Stimulated activated naive CD8-positive, alpha-beta T cell treated with anti-CD3 and anti-CD28 coated beads, Interleukin-15, amount 100 ng/mL, for 72 hours (primary cell): Measurements from ENCODE around the gene ACSS1.

Source experiments
- ATAC-seq: fragments of 150-1000 bp; cut with Tn5 transposase; 2 replicates; pipeline ENCODE4 v1.10.0; 2021; ENCODE audit warnings: mild to moderate bottlenecking, moderate library complexity
- DNase-seq, 2 donors: peaks; one replicate each; pipeline ENCODE4 v3.0.0; 2021 to 2022
- H3K27ac Mint-ChIP-seq, 2 donors: one replicate each; pipeline ENCODE4 v1.8.0; 2022; ENCODE audit warnings: mild to moderate bottlenecking in 2 of 2, mixed read lengths in 2 of 2, moderate library complexity in 2 of 2
- H3K27me3 Mint-ChIP-seq: one replicate; pipeline ENCODE4 v1.8.0; 2022; ENCODE audit warnings: mixed read lengths
- H3K4me1 Mint-ChIP-seq: one replicate; pipeline ENCODE4 v1.8.0; 2022; ENCODE audit warnings: mild to moderate bottlenecking, mixed read lengths
- H3K4me3 Mint-ChIP-seq, 2 donors: one replicate each; pipeline ENCODE4 v1.8.0; 2022; ENCODE audit warnings: mild to moderate bottlenecking in 2 of 2, mixed read lengths in 2 of 2, moderate library complexity in 1 of 2
- H3K9me3 Mint-ChIP-seq, 2 donors: one replicate each; pipeline ENCODE4 v1.8.0; 2022; ENCODE audit warnings: mixed read lengths in 2 of 2

Gene ACSS1

GRCh38 chr20:25036331-25036936 is 21.5 kb downstream of the ACSS1 start:
- Mint-ChIP-seq H3K27me3 (no peaks in the 10 kb centered on the region), H3K9me3 (no peaks in the 10 kb centered on the region), H3K4me3 (peak overlapping the region; percentile 63 to 74), H3K4me1 (peaks cover 67% of the 10 kb centered on the region), H3K27ac (peak overlapping the region in 1 of 2 donors; percentile 85)
- no peak for ATAC-seq
- DNase-seq = no peak

GRCh38 chr20:25035921-25036320 is 22.0 kb downstream of the ACSS1 start:
- Mint-ChIP-seq H3K27me3 (no peaks in the 10 kb centered on the region), H3K27ac (peak overlapping the region; percentile 9 to 85), H3K4me3 (peak overlapping the region; percentile 63 to 74), H3K4me1 (peaks cover 64% of the 10 kb centered on the region), H3K9me3 (no peaks in the 10 kb centered on the region)
- DNase-seq = peak in 1 of 2 donors; percentile 21
- ATAC-seq = peak; percentile 75

GRCh38 chr20:25033924-25034300 is 24.0 kb downstream of the ACSS1 start:
- no peaks in the 10 kb centered on the region for H3K9me3 Mint-ChIP-seq
- DNase-seq (no peak), ATAC-seq (no peak)
- no peaks in the 10 kb centered on the region for H3K27me3 Mint-ChIP-seq
- H3K4me3 Mint-ChIP-seq = no peak overlapping the region
- H3K4me1 Mint-ChIP-seq = peaks cover 49% of the 10 kb centered on the region
- H3K27ac Mint-ChIP-seq = no peak overlapping the region

- Mint-ChIP-seq H3K4me3 (no peak overlapping the region), H3K27ac (no peak overlapping the region), H3K9me3 (no peaks in the 10 kb centered on the region), H3K4me1 (peaks cover 44% of the 10 kb centered on the region), H3K27me3 (no peaks in the 10 kb centered on the region)
- ATAC-seq (no peak), DNase-seq (no peak)
These were observed 24.5 kb downstream of the ACSS1 start for GRCh38 chr20:25033265-25033923.

GRCh38 chr20:25032478-25033264 is 25.3 kb downstream of the ACSS1 start:
- Mint-ChIP-seq H3K4me1 (peaks cover 37% of the 10 kb centered on the region), H3K9me3 (no peaks in the 10 kb centered on the region), H3K27me3 (no peaks in the 10 kb centered on the region), H3K4me3 (no peak overlapping the region), H3K27ac (no peak overlapping the region)
- DNase-seq = no peak
- no peak for ATAC-seq

- no peaks in the 10 kb centered on the region for H3K27me3 Mint-ChIP-seq
- no peak overlapping the region for H3K27ac Mint-ChIP-seq
- no peaks in the 10 kb centered on the region for H3K9me3 Mint-ChIP-seq
- DNase-seq (no peak), ATAC-seq (no peak)
- peaks cover 37% of the 10 kb centered on the region for H3K4me1 Mint-ChIP-seq
- H3K4me3 Mint-ChIP-seq = no peak overlapping the region
These were observed 25.9 kb downstream of the ACSS1 start for GRCh38 chr20:25032065-25032477.

- Mint-ChIP-seq H3K4me3 (no peak overlapping the region), H3K27me3 (no peaks in the 10 kb centered on the region), H3K4me1 (peaks cover 29% of the 10 kb centered on the region), H3K27ac (peak overlapping the region in 1 of 2 donors; percentile 27), H3K9me3 (no peaks in the 10 kb centered on the region)
- ATAC-seq = no peak
- no peak for DNase-seq
These were observed 26.7 kb downstream of the ACSS1 start for GRCh38 chr20:25031241-25031640.

- H3K27ac Mint-ChIP-seq = no peak overlapping the region
- ATAC-seq (no peak), DNase-seq (no peak)
- H3K27me3 Mint-ChIP-seq = no peaks in the 10 kb centered on the region
- H3K4me1 Mint-ChIP-seq = peaks cover 24% of the 10 kb centered on the region
- no peak overlapping the region for H3K4me3 Mint-ChIP-seq
- no peaks in the 10 kb centered on the region for H3K9me3 Mint-ChIP-seq
These were observed 27.2 kb downstream of the ACSS1 start for GRCh38 chr20:25030649-25031207.

- ATAC-seq (no peak), DNase-seq (no peak)
- Mint-ChIP-seq H3K27ac (no peak overlapping the region), H3K4me1 (peaks cover 20% of the 10 kb centered on the region), H3K4me3 (no peak overlapping the region), H3K27me3 (no peaks in the 10 kb centered on the region), H3K9me3 (no peaks in the 10 kb centered on the region)
These were observed 27.8 kb downstream of the ACSS1 start for GRCh38 chr20:25030007-25030648.

- H3K4me1 Mint-ChIP-seq = peaks cover 16% of the 10 kb centered on the region
These were observed 31.8 kb downstream of the ACSS1 start for GRCh38 chr20:25025986-25026605.

GRCh38 chr20:25025091-25025861 is 32.7 kb downstream of the ACSS1 start:
- Mint-ChIP-seq H3K27ac (peak overlapping the region; percentile 68 to 78), H3K9me3 (no peaks in the 10 kb centered on the region), H3K4me1 (peaks cover 16% of the 10 kb centered on the region), H3K4me3 (no peak overlapping the region), H3K27me3 (no peaks in the 10 kb centered on the region)
- DNase-seq = no peak
- ATAC-seq = no peak

More at GRCh38 chr20:25025986-25026605, 31.8 kb downstream of the ACSS1 start:
- H3K9me3 Mint-ChIP-seq = no peaks in the 10 kb centered on the region
- ATAC-seq = no peak
- no peak for DNase-seq
- H3K27ac Mint-ChIP-seq = peak overlapping the region in 1 of 2 donors; percentile 78
- H3K4me3 Mint-ChIP-seq = no peak overlapping the region
- no peaks in the 10 kb centered on the region for H3K27me3 Mint-ChIP-seq

- ATAC-seq (no peak), DNase-seq (no peak)
- peak overlapping the region in 1 of 2 donors; percentile 14 for H3K27ac Mint-ChIP-seq
- no peaks in the 10 kb centered on the region for H3K9me3 Mint-ChIP-seq
- H3K4me3 Mint-ChIP-seq = no peak overlapping the region
- peaks cover 16% of the 10 kb centered on the region for H3K4me1 Mint-ChIP-seq
- no peaks in the 10 kb centered on the region for H3K27me3 Mint-ChIP-seq
These were observed 33.8 kb downstream of the ACSS1 start for GRCh38 chr20:25024171-25024570.

GRCh38 chr20:25023356-25023755 is 34.6 kb downstream of the ACSS1 start:
- H3K4me1 Mint-ChIP-seq = peaks cover 16% of the 10 kb centered on the region
- DNase-seq (no peak), ATAC-seq (no peak)
- peak overlapping the region in 1 of 2 donors; percentile 10 for H3K27ac Mint-ChIP-seq
- H3K27me3 Mint-ChIP-seq = no peaks in the 10 kb centered on the region
- no peaks in the 10 kb centered on the region for H3K9me3 Mint-ChIP-seq
- H3K4me3 Mint-ChIP-seq = no peak overlapping the region

GRCh38 chr20:25022680-25023079 is 35.3 kb downstream of the ACSS1 start:
- H3K4me1 Mint-ChIP-seq = peaks cover 16% of the 10 kb centered on the region
- DNase-seq = no peak
- H3K27ac Mint-ChIP-seq = peak overlapping the region in 1 of 2 donors; percentile 40
- ATAC-seq = no peak
- H3K27me3 Mint-ChIP-seq = no peaks in the 10 kb centered on the region
- H3K9me3 Mint-ChIP-seq = no peaks in the 10 kb centered on the region
- no peak overlapping the region for H3K4me3 Mint-ChIP-seq
